NOMO-1 (cell line): Measurements from ENCODE around the gene THRAP3.
A peak's percentile ranks its signal among the peaks of the same experiment; 100 is the strongest.
"Not testable (repeated sequence)": the region's sequence is repeated elsewhere in the genome, so short reads cannot be mapped to it uniquely, and the experiment has no call there.

Experiments
- DNase-seq, 2 experiments: peaks; one replicate each; lab custom pipeline; 2025; ENCODE audit not compliant: unreplicated experiment in 2 of 2; lab: John Stamatoyannopoulos, UW

THRAP3 gene

GRCh38 chr1:36223996-36224536 lies at the start of gene THRAP3:
TSS of gene THRAP3 (plus strand) at chr1:36224443. CDS start at chr1:36282564, 58,121 bp downstream.
- DNase-seq, result peak; percentile 99

- no peak for DNase-seq
Measured at GRCh38 chr1:36174713-36175112, 49.5 kb upstream of the THRAP3 start.

GRCh38 chr1:36175137-36176095 lies 48.8 kb upstream of the THRAP3 start:
- DNase-seq, result no peak

- no peak for DNase-seq
Measured at GRCh38 chr1:36176106-36176949, 47.9 kb upstream of the THRAP3 start.

- DNase-seq, result no peak
Measured at GRCh38 chr1:36177589-36178431, 46.4 kb upstream of the THRAP3 start.

GRCh38 chr1:36178471-36179219 lies 45.6 kb upstream of the THRAP3 start:
- DNase-seq, result no peak

GRCh38 chr1:36179220-36179600 lies 45.0 kb upstream of the THRAP3 start:
- no peak for DNase-seq

- DNase-seq, result no peak
Measured at GRCh38 chr1:36182734-36183133, 41.5 kb upstream of the THRAP3 start.

- no peak for DNase-seq
Measured at GRCh38 chr1:36183309-36183856, 40.9 kb upstream of the THRAP3 start.

GRCh38 chr1:36187800-36188593 lies 36.2 kb upstream of the THRAP3 start:
- DNase-seq, result peak; percentile 64 to 70

- not testable (repeated sequence) for DNase-seq
Measured at GRCh38 chr1:36196805-36197204, 27.4 kb upstream of the THRAP3 start.

- DNase-seq, result no peak
Measured at GRCh38 chr1:36198641-36199040, 25.6 kb upstream of the THRAP3 start.

GRCh38 chr1:36199934-36200741 lies 24.1 kb upstream of the THRAP3 start:
- no peak for DNase-seq

GRCh38 chr1:36203027-36203553 lies 21.2 kb upstream of the THRAP3 start:
- no peak for DNase-seq

- peak; percentile 17 to 34 for DNase-seq
Measured at GRCh38 chr1:36203554-36204346, 20.5 kb upstream of the THRAP3 start.

GRCh38 chr1:36204347-36204909 lies 19.8 kb upstream of the THRAP3 start:
- DNase-seq, result no peak
